ENCODE results near the gene ABHD4. TPM values are rescaled to one million over a fixed set of nuclear protein-coding genes. Genes with fewer than 3 reads are reported as not detected.
"Not testable (repeated sequence)": the region's sequence is repeated elsewhere in the genome, so short reads cannot be mapped to it uniquely, and the experiment has no call there.

Gene ABHD4
- total RNA-seq, 2 donors from 2014 or later: 31.2 to 36.7 TPM

GRCh38 chr14:22559041-22559440 lies 39.1 kb upstream of the ABHD4 start:
- no peak for DNase-seq (ENCODE audit: low spot score)
- intact Hi-C loops (cut with DNase I): loop anchor here (10.0 kb wide), 2 partner anchors 164 to 436 kb away; no protein-coding TSS in a partner anchor

- intact Hi-C loops (cut with DNase I): loop anchor here in 1 of 2 donors (10.0 kb wide), 1 partner anchor 284 kb away; no protein-coding TSS in a partner anchor
- DNase-seq (ENCODE audit: low spot score): no peak
These were observed 37.3 kb upstream of the ABHD4 start for GRCh38 chr14:22560662-22561365.

GRCh38 chr14:22561366-22561660 lies 36.8 kb upstream of the ABHD4 start:
- intact Hi-C loops (cut with DNase I): loop anchor here in 1 of 2 donors (10.0 kb wide), 1 partner anchor 283 kb away; no protein-coding TSS in a partner anchor
- DNase-seq (ENCODE audit: low spot score): no peak

GRCh38 chr14:22561661-22562579 lies 36.2 kb upstream of the ABHD4 start:
- intact Hi-C loops (cut with DNase I): loop anchor here in 1 of 2 donors (10.0 kb wide), 1 partner anchor 283 kb away; no protein-coding TSS in a partner anchor
- DNase-seq (ENCODE audit: low spot score): no peak

- no peak for DNase-seq (ENCODE audit: low spot score)
- intact Hi-C loops (cut with DNase I): loop anchor here in 1 of 2 donors (10.0 kb wide), 1 partner anchor 281 kb away; no protein-coding TSS in a partner anchor
These were observed 34.1 kb upstream of the ABHD4 start for GRCh38 chr14:22563987-22564386.

- intact Hi-C loops (cut with DNase I): loop anchor here in 1 of 2 donors (10.0 kb wide), 1 partner anchor 280 kb away; no protein-coding TSS in a partner anchor
- DNase-seq (ENCODE audit: low spot score): no peak
These were observed 33.6 kb upstream of the ABHD4 start for GRCh38 chr14:22564463-22564862.

- intact Hi-C loops (cut with DNase I): loop anchor here in 1 of 2 donors (10.0 kb wide), 1 partner anchor 279 kb away; no protein-coding TSS in a partner anchor
- no peak for DNase-seq (ENCODE audit: low spot score)
These were observed 32.6 kb upstream of the ABHD4 start for GRCh38 chr14:22565391-22565945.

GRCh38 chr14:22566266-22566665 lies 31.8 kb upstream of the ABHD4 start:
- DNase-seq (ENCODE audit: low spot score): not testable (repeated sequence)
- intact Hi-C loops (cut with DNase I): loop anchor here in 1 of 2 donors (10.0 kb wide), 1 partner anchor 279 kb away; no protein-coding TSS in a partner anchor

GRCh38 chr14:22566845-22567244 lies 31.3 kb upstream of the ABHD4 start:
- intact Hi-C loops (cut with DNase I): loop anchor here in 1 of 2 donors (10.0 kb wide), 1 partner anchor 278 kb away; no protein-coding TSS in a partner anchor
- DNase-seq (ENCODE audit: low spot score): no peak

GRCh38 chr14:22567437-22567836 lies 30.7 kb upstream of the ABHD4 start:
- intact Hi-C loops (cut with DNase I): loop anchor here in 1 of 2 donors (10.0 kb wide), 1 partner anchor 277 kb away; no protein-coding TSS in a partner anchor
- DNase-seq (ENCODE audit: low spot score): no peak

- DNase-seq (ENCODE audit: low spot score): no peak
- intact Hi-C loops (cut with DNase I): loop anchor here in 1 of 2 donors (10.0 kb wide), 1 partner anchor 276 kb away; no protein-coding TSS in a partner anchor
These were observed 28.9 kb upstream of the ABHD4 start for GRCh38 chr14:22569106-22569736.

GRCh38 chr14:22569737-22570131 lies 28.4 kb upstream of the ABHD4 start:
- DNase-seq (ENCODE audit: low spot score): no peak
- intact Hi-C loops (cut with DNase I): loop anchor here in 1 of 2 donors (10.0 kb wide), 1 partner anchor 275 kb away; no protein-coding TSS in a partner anchor

GRCh38 chr14:22570132-22570949 lies 27.8 kb upstream of the ABHD4 start:
- intact Hi-C loops (cut with DNase I): no loop called here
- DNase-seq (ENCODE audit: low spot score): no peak

GRCh38 chr14:22572562-22573058 lies 25.5 kb upstream of the ABHD4 start:
- no peak for DNase-seq (ENCODE audit: low spot score)
- intact Hi-C loops (cut with DNase I): no loop called here

GRCh38 chr14:22573804-22574203 lies 24.3 kb upstream of the ABHD4 start:
- intact Hi-C loops (cut with DNase I): no loop called here

GRCh38 chr14:22577334-22577908 lies 20.7 kb upstream of the ABHD4 start:
- intact Hi-C loops (cut with DNase I): no loop called here
- DNase-seq (ENCODE audit: low spot score): no peak

More at GRCh38 chr14:22573804-22574203, 24.3 kb upstream of the ABHD4 start:
- no peak for DNase-seq (ENCODE audit: low spot score)

- DNase-seq (ENCODE audit: low spot score): no peak
- intact Hi-C loops (cut with DNase I): no loop called here
These were observed 18.9 kb upstream of the ABHD4 start for GRCh38 chr14:22579236-22579635.
